Hepatocyte (in vitro differentiated cells): ENCODE results near the gene ATP6V0B. TPM values are rescaled to one million over a fixed set of nuclear protein-coding genes. Genes with fewer than 3 reads are reported as not detected.
A peak's percentile ranks its signal among the peaks of the same experiment; 100 is the strongest.

Experiments
- DNase-seq: peaks from one replicate; pipeline ENCODE4 v3.0.0-alpha.2; 2016; ENCODE audit warnings: low spot score
- H2AFZ ChIP-seq: fragments of 200-600 bp; sonication (generic); 2 replicates; pipeline ENCODE4 v1.6.0; 2016; ENCODE audit warnings: antibody characterized with exemption, mild to moderate bottlenecking
- H3K27ac ChIP-seq: fragments of 200-600 bp; sonication (generic); 2 replicates; pipeline ENCODE4 v1.5.1; 2016; ENCODE audit warnings: mild to moderate bottlenecking
- H3K27me3 ChIP-seq: fragments of 200-600 bp; sonication (generic); 2 replicates; pipeline ENCODE4 v1.6.1; 2016
- H3K36me3 ChIP-seq: fragments of 200-600 bp; sonication (generic); replicated peaks from 2 replicates; pipeline ENCODE4 v1.5.1; 2016; ENCODE audit warnings: low read depth; ENCODE audit not compliant: insufficient read depth
- H3K4me1 ChIP-seq: fragments of 200-600 bp; sonication (generic); 2 replicates; pipeline ENCODE4 v1.5.1; 2016; ENCODE audit warnings: mild to moderate bottlenecking, moderate library complexity; ENCODE audit not compliant: insufficient read depth
- H3K4me2 ChIP-seq: fragments of 200-600 bp; sonication (generic); 2 replicates; pipeline ENCODE4 v1.6.0; 2016
- H3K4me3 ChIP-seq: fragments of 200-600 bp; sonication (generic); 2 replicates; pipeline ENCODE4 v1.5.1; 2016; ENCODE audit warnings: mild to moderate bottlenecking
- H3K79me2 ChIP-seq: fragments of 200-600 bp; sonication (generic); 2 replicates; pipeline ENCODE4 v1.6.0; 2017; ENCODE audit warnings: mild to moderate bottlenecking
- H3K9me2 ChIP-seq: fragments of 200-600 bp; sonication (generic); replicated peaks from 2 replicates; pipeline ENCODE4 v1.6.0; 2017; ENCODE audit warnings: mild to moderate bottlenecking; ENCODE audit not compliant: insufficient read depth
- H3K9me3 ChIP-seq: fragments of 200-600 bp; sonication (generic); 2 replicates; pipeline ENCODE4 v1.5.1; 2016; ENCODE audit warnings: low read depth, mild to moderate bottlenecking
- H4K20me1 ChIP-seq: fragments of 200-600 bp; sonication (generic); 2 replicates; pipeline ENCODE4 v1.6.0; 2016; ENCODE audit warnings: mild to moderate bottlenecking; ENCODE audit not compliant: insufficient read depth, poor library complexity, severe bottlenecking
- CTCF ChIP-seq: fragments of 200-600 bp; sonication (generic); IDR thresholded peaks from 2 replicates; pipeline ENCODE4 v1.5.1; 2016; ENCODE audit warnings: antibody characterized with exemption, mild to moderate bottlenecking; ENCODE audit not compliant: poor library complexity
- EZH2 ChIP-seq: fragments of 200-600 bp; sonication (generic); IDR thresholded peaks from 2 replicates; pipeline ENCODE4 v1.6.1; 2016; ENCODE audit warnings: antibody characterized with exemption, mild to moderate bottlenecking, borderline replicate concordance
- EZH2phosphoT487 ChIP-seq: fragments of 200-600 bp; sonication (generic); IDR thresholded peaks from one replicate; pipeline ENCODE4 v1.6.1; 2018; ENCODE audit warnings: antibody characterized with exemption, mild to moderate bottlenecking, low read depth, moderate library complexity; ENCODE audit not compliant: unreplicated experiment, severe bottlenecking
- WGBS: methylation state at CpG from one replicate; pipeline ENCODE4 v1.1.6; 2016; ENCODE audit warnings: low lambda C conversion rate; ENCODE audit errors: missing lambda C conversion rate; 5-methylcytosine and 5-hydroxymethylcytosine counted together
- polyA plus RNA-seq: library from polyadenylated mRNA; unstranded; fragments of >200 nt; fragmentation: Nextera tagmentation; extraction: Ambion mirVana; gene quantifications from 2 replicates; pipeline ENCODE4 v1.2.1, GENCODE V29; 2016
- total RNA-seq: library from RNA; depleted of rRNA; stranded (reverse); fragments of >200 nt; gene quantifications from 2 replicates; pipeline ENCODE4 v1.2.3, GENCODE V29; 2014

Gene ATP6V0B
- total and polyA plus RNA-seq, 2 experiments from 2014 or later: 195 to 366 TPM

GRCh38 chr1:43970502-43970901, 4.3 kb upstream of the ATP6V0B start:
- peaks cover 16% of the 10 kb centered on the region for H3K79me2 ChIP-seq
- H3K4me3 ChIP-seq: peak overlapping the region; percentile 64
- WGBS: 63% methylated on average over 5 of the region's 5 CpGs
- no peaks in the 10 kb centered on the region for H3K9me2 ChIP-seq
- H4K20me1 ChIP-seq: peaks cover 2% of the 10 kb centered on the region
- H3K4me2 ChIP-seq: peak overlapping the region; percentile 87
- TF ChIP-seq EZH2 (no peak), EZH2phosphoT487 (no peak), CTCF (no peak)
- no peaks in the 10 kb centered on the region for H3K27me3 ChIP-seq
- H2AFZ ChIP-seq: no peak overlapping the region
- H3K4me1 ChIP-seq: peaks cover 7% of the 10 kb centered on the region
- H3K9me3 ChIP-seq: no peaks in the 10 kb centered on the region
- H3K36me3 ChIP-seq: no peaks in the 10 kb centered on the region
- H3K27ac ChIP-seq: no peak overlapping the region
- DNase-seq: no peak

- no peak for DNase-seq
- 94% methylated on average over 9 of the region's 9 CpGs for WGBS
These were observed 3.8 kb upstream of the ATP6V0B start for GRCh38 chr1:43970911-43971310.

GRCh38 chr1:43971336-43971980, 3.3 kb upstream of the ATP6V0B start:
- H3K9me3 ChIP-seq: no peaks in the 10 kb centered on the region
- 95% methylated on average over 17 of the region's 17 CpGs for WGBS
- no peak overlapping the region for H3K4me3 ChIP-seq

More at GRCh38 chr1:43970911-43971310, 3.8 kb upstream of the ATP6V0B start:
- peaks cover 11% of the 10 kb centered on the region for H3K4me1 ChIP-seq
- no peaks in the 10 kb centered on the region for H3K9me2 ChIP-seq
- no peak overlapping the region for H3K27ac ChIP-seq
- no peaks in the 10 kb centered on the region for H3K9me3 ChIP-seq
- no peaks in the 10 kb centered on the region for H3K27me3 ChIP-seq
- peak overlapping the region; percentile 87 for H3K4me2 ChIP-seq
- H3K79me2 ChIP-seq: peaks cover 20% of the 10 kb centered on the region
- no peak overlapping the region for H2AFZ ChIP-seq
- no peaks in the 10 kb centered on the region for H3K36me3 ChIP-seq
- TF ChIP-seq EZH2phosphoT487: no peak
- TF ChIP-seq CTCF: no peak
- TF ChIP-seq EZH2: no peak
- peaks cover 6% of the 10 kb centered on the region for H4K20me1 ChIP-seq
- no peak overlapping the region for H3K4me3 ChIP-seq

More at GRCh38 chr1:43971336-43971980, 3.3 kb upstream of the ATP6V0B start:
- H3K27me3 ChIP-seq: no peaks in the 10 kb centered on the region
- no peaks in the 10 kb centered on the region for H3K9me2 ChIP-seq
- no peak overlapping the region for H3K4me2 ChIP-seq
- no peaks in the 10 kb centered on the region for H3K36me3 ChIP-seq
- peaks cover 16% of the 10 kb centered on the region for H3K4me1 ChIP-seq
- no peak overlapping the region for H2AFZ ChIP-seq
- no peak for TF ChIP-seq CTCF
- no peak for TF ChIP-seq EZH2phosphoT487
- no peak for TF ChIP-seq EZH2
- peaks cover 11% of the 10 kb centered on the region for H4K20me1 ChIP-seq
- no peak for DNase-seq
- peaks cover 26% of the 10 kb centered on the region for H3K79me2 ChIP-seq
- H3K27ac ChIP-seq: no peak overlapping the region
